KMS-11 (cell line): ENCODE data around the gene EXOC4.

ENCODE experiments used
- H2AFZ ChIP-seq: fragments of 200-600 bp; sonication (generic); 2 replicates; pipeline ENCODE4 v1.6.1; 2016; ENCODE audit warnings: antibody characterized with exemption, mixed run types, low read depth
- H3K27ac ChIP-seq: fragments of 200-600 bp; sonication (generic); 2 replicates; pipeline ENCODE4 v1.6.1; 2016; ENCODE audit warnings: mild to moderate bottlenecking, mixed run types
- H3K27me3 ChIP-seq: fragments of 200-600 bp; sonication (generic); 2 replicates; pipeline ENCODE4 v1.6.1; 2017; ENCODE audit warnings: mild to moderate bottlenecking, low read depth, mixed run types, moderate library complexity; ENCODE audit not compliant: insufficient read depth
- H3K36me3 ChIP-seq: fragments of 200-600 bp; sonication (generic); 2 replicates; pipeline ENCODE4 v1.6.1; 2017; ENCODE audit warnings: mild to moderate bottlenecking, mixed run types; ENCODE audit not compliant: insufficient read depth
- H3K4me1 ChIP-seq: fragments of 200-600 bp; sonication (generic); 2 replicates; pipeline ENCODE4 v1.6.1; 2016; ENCODE audit warnings: mild to moderate bottlenecking, low read depth, mixed run types; ENCODE audit not compliant: poor library complexity, severe bottlenecking
- H3K4me2 ChIP-seq: fragments of 200-600 bp; sonication (generic); 2 replicates; pipeline ENCODE4 v1.7.0; 2016; ENCODE audit warnings: mild to moderate bottlenecking, mixed run types
- H3K4me3 ChIP-seq: fragments of 200-600 bp; sonication (generic); IDR thresholded peaks from 2 replicates; pipeline ENCODE4 v1.6.1; 2017; ENCODE audit warnings: low read depth, low read length, mixed read lengths; ENCODE audit not compliant: insufficient read depth
- H3K79me2 ChIP-seq: fragments of 200-600 bp; sonication (generic); 2 replicates; pipeline ENCODE4 v1.6.1; 2016; ENCODE audit warnings: low read depth, mixed run types; ENCODE audit not compliant: insufficient read depth
- H3K9ac ChIP-seq: fragments of 200-600 bp; sonication (generic); 2 replicates; pipeline ENCODE4 v1.6.1; 2016; ENCODE audit warnings: mild to moderate bottlenecking, mixed run types
- H4K20me1 ChIP-seq: fragments of 200-600 bp; sonication (generic); 2 replicates; pipeline ENCODE4 v1.6.1; 2016; ENCODE audit warnings: mild to moderate bottlenecking, mixed run types; ENCODE audit not compliant: insufficient read depth
- TF ChIP-seq, protein P1 (sequence below): fragments of 200-600 bp; sonication (generic); conservative IDR thresholded peaks from 2 replicates; pipeline ENCODE4 v1.6.1; 2017; ENCODE audit warnings: low read depth, mild to moderate bottlenecking, antibody characterized with exemption, low read length, moderate library complexity, mixed read lengths

EXOC4 gene

DNA sequence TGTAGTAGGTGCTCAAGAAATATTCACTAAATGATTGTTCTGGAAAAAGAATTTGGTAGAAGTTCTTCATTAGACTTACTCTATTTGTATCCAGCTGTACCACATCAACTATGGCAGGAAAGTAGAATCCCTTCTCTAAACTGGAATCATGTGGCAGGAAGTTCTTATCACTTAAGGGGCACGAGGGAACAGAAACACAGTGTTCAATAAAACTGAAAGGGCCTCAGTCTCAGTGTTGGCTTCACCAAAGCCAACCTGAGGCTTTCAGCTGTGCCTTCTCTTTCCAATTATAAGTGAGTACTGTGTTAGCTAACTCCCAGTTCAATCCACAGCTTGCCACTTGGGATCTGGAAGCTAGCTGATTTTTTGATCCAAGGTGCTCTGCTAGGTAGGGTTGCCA lies 616.7 kb downstream of the EXOC4 start:
- Histone ChIP-seq H2AFZ (no peak overlapping the region), H3K4me2 (no peak overlapping the region), H3K27ac (no peak overlapping the region), H3K4me3 (no peak overlapping the region), H4K20me1 (no peaks in the 10 kb centered on the region), H3K36me3 (no peaks in the 10 kb centered on the region), H3K79me2 (no peaks in the 10 kb centered on the region), H3K9ac (no peak overlapping the region), H3K4me1 (no peaks in the 10 kb centered on the region), H3K27me3 (no peaks in the 10 kb centered on the region)
- TF ChIP-seq, protein P1, sequence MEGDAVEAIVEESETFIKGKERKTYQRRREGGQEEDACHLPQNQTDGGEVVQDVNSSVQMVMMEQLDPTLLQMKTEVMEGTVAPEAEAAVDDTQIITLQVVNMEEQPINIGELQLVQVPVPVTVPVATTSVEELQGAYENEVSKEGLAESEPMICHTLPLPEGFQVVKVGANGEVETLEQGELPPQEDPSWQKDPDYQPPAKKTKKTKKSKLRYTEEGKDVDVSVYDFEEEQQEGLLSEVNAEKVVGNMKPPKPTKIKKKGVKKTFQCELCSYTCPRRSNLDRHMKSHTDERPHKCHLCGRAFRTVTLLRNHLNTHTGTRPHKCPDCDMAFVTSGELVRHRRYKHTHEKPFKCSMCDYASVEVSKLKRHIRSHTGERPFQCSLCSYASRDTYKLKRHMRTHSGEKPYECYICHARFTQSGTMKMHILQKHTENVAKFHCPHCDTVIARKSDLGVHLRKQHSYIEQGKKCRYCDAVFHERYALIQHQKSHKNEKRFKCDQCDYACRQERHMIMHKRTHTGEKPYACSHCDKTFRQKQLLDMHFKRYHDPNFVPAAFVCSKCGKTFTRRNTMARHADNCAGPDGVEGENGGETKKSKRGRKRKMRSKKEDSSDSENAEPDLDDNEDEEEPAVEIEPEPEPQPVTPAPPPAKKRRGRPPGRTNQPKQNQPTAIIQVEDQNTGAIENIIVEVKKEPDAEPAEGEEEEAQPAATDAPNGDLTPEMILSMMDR: no peak

DNA sequence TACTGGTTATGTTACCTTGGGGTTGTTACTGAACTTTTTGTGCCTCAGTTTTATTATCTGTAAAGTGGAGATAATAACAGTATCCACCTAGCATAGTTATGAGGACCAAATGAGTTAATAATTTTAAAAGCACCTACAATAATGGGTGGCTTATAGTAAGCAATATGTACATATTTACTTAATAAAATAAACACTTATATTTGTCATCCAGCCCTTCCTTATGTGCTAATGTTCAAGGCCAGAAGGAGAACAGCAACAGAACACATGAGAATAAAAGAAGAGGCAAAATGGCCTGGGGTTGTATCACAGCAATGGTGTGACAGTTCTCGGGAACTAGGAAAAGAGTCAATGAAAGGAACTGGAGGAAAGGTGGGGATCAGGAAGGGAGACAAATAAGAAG lies 618.9 kb downstream of the EXOC4 start:
- H3K4me2 ChIP-seq: no peak overlapping the region
- no peaks in the 10 kb centered on the region for H3K4me1 ChIP-seq
- no peak overlapping the region for H3K4me3 ChIP-seq
- H3K79me2 ChIP-seq: no peaks in the 10 kb centered on the region
- no peaks in the 10 kb centered on the region for H4K20me1 ChIP-seq
- H3K36me3 ChIP-seq: no peaks in the 10 kb centered on the region
- TF ChIP-seq, protein P1: no peak
- H3K27me3 ChIP-seq: no peaks in the 10 kb centered on the region
- no peak overlapping the region for H2AFZ ChIP-seq
- no peak overlapping the region for H3K9ac ChIP-seq
- H3K27ac ChIP-seq: no peak overlapping the region

DNA sequence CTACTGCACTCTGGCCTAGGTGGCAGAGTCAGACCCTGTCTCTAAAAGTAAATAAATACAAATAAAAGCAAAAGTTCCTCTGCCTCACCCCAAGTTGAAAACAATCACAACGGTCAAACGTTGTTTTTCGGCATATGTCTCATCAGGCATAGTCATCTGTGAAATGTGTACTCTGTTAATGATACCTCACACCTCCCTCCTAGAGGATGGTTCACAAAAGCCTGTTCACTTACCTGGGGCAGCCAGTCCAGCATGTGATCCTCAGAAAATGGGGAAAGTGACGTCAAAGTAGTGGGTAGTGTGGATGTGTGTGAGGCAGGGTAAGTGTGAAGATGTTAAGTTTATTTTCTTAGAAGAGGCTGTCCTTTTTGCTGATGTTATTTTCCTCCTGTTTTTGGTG lies 620.3 kb downstream of the EXOC4 start:
- TF ChIP-seq, protein P1: no peak
- no peak overlapping the region for H3K4me3 ChIP-seq
- no peaks in the 10 kb centered on the region for H3K36me3 ChIP-seq
- no peaks in the 10 kb centered on the region for H4K20me1 ChIP-seq
- no peak overlapping the region for H2AFZ ChIP-seq
- H3K4me2 ChIP-seq: no peak overlapping the region
- no peak overlapping the region for H3K27ac ChIP-seq
- H3K79me2 ChIP-seq: no peaks in the 10 kb centered on the region
- H3K9ac ChIP-seq: no peak overlapping the region
- no peaks in the 10 kb centered on the region for H3K4me1 ChIP-seq
- no peaks in the 10 kb centered on the region for H3K27me3 ChIP-seq

GRCh38 chr7:133873631-133874030 lies 620.8 kb downstream of the EXOC4 start:
- no peaks in the 10 kb centered on the region for H3K4me1 ChIP-seq
- H3K79me2 ChIP-seq: no peaks in the 10 kb centered on the region
- H3K4me2 ChIP-seq: no peak overlapping the region
- H3K27ac ChIP-seq: no peak overlapping the region
- TF ChIP-seq, protein P1: no peak
- no peak overlapping the region for H2AFZ ChIP-seq
- no peaks in the 10 kb centered on the region for H4K20me1 ChIP-seq
- H3K9ac ChIP-seq: no peak overlapping the region
- H3K36me3 ChIP-seq: no peaks in the 10 kb centered on the region
- no peak overlapping the region for H3K4me3 ChIP-seq
- H3K27me3 ChIP-seq: no peaks in the 10 kb centered on the region
